HG02678 (cell line): ENCODE data around the gene DEFB132.
"Not testable (repeated sequence)": the region's sequence is repeated elsewhere in the genome, so short reads cannot be mapped to it uniquely, and the experiment has no call there.

Experiments used
- ATAC-seq: cut with Tn5 transposase; IDR thresholded peaks from one replicate; pipeline ENCODE4 v1.9.1; 2021; ENCODE audit warnings: mild to moderate bottlenecking, moderate library complexity; ENCODE audit not compliant: unreplicated experiment

The DEFB132 gene, protein sequence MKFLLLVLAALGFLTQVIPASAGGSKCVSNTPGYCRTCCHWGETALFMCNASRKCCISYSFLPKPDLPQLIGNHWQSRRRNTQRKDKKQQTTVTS

DNA sequence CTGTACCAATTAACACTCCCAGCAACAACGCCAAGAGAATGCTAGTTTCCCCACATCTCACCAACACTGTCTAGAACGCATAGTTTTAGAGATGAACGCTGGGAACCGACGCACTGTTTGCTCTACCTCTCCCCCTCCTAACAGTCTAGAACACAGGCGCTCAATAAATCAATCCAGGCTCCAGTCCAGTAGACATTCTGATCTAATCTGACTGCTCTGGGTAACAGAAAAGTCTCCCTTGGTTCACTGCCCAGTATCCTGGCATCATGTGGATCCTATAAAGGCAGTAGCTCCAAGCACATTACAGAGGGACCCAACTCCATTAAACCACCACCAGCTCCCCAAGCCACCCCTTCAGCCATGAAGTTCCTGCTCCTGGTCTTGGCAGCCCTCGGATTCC, at the start of gene DEFB132:
DEFB132 (plus strand) TSS at position 306 of the 400 bp plus-strand sequence; CDS start at position 361, 55 bp downstream.
- no peak for ATAC-seq

DNA sequence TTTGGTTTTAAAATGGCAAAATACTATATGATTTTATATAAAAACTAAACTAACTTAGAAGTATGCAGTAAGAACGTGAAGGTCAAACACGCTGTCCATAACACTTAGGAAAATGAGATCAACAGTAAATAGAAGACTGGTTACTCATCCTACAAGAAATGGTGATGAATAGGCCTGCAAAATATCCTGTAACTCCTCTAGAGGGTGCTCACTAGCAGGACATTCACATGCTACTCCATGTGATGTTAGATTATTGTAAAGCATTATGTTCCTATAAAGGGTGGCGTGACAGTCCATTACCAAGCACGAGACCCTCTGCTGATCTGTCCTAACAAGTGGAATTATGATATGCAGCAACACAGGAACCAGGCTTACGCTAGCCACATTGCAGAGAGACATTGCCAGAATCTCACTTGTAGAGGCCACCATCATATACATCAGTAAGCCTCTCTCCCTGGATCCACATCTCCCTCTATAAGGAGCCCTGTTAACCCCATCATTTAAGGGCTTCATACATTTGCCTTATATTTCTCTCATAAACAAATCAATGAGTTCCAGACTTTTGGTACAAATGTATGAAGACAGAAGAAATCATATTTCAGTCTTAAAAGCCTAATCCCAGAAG, 48.5 kb upstream of the DEFB132 start:
- ATAC-seq, result no peak

DNA sequence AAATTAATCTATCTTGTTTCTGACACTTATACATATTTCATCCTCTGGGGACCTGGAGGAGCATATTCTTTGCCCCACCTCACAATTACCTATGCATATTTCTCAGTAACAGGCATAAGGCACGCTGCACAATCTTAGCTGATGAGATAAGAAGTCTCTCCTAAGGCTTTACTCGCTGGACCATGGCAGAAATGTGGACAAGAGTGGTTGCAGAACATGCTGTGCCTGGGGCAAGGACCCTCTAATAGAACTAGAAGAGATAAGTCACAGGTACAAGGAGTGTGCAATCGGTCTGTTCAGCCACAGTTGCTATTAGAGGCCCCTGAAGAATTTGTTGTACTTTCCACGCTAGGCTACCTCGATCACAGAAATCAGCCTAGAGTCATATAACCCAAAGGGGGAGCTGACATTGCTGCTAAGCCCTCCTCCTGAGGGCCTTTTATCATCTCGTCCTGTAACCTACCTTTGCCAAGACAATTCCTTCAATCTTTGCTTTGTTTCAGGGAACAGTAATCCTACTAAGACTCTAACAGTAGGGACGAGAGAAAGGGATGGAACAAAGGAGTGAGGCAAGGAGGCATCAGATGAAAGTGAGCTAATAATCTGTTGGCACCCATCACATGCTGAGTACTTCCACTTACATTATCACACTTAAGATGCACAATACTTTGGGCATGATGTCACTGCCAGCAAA, 46.6 kb upstream of the DEFB132 start:
- ATAC-seq, result no peak

DNA sequence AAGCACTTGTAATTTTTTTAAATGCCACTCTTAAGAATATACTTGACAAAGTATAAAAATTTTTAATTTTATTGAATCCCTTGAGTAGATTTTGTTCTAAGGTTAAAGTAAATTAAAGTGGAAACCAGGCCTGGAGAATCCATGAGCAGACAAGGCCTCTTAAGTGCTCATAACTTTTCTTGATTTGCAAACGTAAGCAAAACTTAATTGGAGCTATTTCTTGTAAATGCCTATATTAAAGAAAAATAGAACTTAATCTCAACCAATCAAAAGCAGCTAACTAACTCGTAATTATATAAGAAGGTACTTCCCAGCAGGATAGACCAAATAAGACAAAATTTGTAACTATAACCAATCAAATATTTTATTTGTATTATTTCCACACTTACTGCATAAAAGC, 43.1 kb upstream of the DEFB132 start:
- ATAC-seq, result no peak

DNA sequence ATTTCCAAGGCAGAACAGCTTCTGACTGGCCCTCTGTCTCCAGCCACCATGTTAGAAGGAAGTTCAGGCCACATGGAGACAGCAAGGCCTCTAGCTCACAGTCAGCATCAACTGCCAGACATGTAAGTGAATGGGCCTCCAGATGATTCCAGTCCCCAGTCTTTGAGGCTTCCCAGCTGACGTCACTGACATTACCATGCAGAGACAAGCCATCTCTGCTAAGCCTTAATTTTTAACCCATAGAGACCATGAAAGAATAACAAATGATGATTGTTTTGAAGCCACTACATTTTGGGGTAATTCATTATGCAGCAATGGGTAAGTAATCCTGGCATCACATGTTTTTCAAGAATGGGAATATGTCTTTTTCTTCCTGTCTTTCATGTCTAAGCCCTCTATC, 41.7 kb upstream of the DEFB132 start:
- ATAC-seq, result no peak

DNA sequence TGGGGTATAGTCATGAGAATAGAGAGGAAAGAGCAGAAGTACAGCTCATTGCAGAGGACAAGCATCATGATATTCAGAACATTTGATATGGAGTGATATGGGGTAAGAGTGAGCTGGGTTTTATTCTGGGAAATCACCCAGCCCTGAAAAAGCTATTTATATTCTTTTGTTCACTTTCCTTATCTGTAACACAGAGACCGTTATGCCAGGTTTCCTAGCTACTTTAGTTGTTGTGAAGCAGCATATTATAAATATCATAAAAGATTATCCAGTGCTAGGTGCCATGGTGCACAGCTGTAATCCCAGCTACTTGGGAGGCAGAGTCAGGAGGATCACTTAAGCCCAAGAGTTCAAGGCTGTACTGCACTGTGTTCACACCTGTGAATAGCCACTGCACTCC, 40.3 kb upstream of the DEFB132 start:
- no peak for ATAC-seq

DNA sequence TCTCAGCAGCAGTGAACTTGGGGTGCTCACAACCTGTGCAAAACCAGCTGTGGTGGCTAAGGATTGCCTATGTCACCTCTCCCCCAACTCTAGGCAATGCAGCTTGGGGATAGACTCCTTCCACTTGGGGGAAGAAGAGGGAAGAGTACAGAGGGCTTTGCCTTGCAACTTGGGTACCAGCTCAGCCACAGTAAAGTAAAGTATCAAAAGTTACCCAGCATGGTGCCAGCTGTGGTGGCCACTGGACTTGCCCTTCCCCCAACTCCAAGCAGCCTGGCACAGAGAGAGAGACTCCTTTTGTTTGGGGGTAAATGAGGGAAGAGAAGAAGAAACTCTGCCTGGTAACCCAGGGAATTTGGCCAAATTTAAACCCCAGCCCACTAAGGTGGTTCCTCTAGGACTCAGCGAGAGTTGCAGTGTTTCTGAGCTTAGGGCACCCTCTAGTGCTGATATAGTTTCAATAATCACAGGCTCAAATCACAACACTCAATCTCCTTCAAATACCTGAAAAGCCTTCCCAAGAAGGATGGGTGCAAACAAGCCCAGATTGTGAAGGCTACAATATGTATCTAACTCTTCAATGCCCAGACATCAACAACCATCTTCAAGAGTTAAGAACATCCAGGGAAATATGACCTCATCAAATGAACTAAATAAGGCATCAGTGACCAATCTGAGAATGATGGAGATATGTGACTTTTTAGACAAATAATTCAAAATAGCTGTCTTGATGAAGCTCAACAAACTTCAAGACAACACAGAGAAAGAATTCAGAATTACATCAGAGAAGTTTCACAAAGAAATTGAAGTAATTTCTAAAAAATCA, 38.0 kb upstream of the DEFB132 start:
- ATAC-seq, result no peak

DNA sequence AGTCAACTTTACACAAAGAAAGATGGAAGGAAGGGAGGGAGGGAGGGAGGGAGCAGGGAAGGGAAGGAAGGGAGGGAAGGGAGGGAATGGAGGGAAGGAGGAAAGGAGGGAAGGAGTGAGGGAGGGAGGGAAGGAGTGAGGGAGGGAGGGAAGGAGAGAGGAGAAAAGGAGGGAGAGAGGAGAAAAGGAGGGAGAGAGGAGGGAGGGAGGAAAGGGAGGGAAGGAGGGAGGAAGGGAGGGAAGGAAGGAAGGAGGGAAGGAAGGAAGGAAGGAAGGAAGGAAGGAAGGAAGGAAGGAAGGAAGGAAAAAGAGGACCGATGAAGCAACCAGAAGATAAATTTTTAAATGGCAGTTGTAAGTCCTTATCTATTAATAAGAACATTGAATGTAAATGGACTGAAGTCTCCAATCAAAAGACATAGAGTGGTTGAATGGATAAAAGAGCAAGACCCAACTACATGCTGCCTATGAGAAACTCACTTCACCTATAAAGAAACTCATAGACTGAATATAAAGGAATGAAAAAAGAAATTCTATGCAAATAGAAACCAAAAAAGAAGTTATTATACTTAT, 36.2 kb upstream of the DEFB132 start:
- no peak for ATAC-seq

DNA sequence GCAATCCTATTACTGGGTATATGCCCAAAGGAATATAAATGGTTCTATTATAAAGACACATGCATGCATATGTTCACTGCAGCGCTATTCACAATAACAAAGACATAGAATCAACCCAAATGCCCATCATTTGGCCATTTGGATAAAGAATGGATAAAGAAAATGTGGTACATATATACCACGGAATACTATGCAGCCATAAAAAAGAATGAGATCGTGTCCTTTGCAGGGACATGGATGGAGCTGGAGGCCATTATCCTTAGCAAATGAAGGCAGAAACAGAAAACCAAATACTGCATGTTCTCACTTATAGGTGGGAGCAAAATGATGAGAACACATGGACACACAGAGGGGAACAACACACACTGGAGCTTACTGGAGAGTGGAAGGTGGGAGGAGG, 31.6 kb upstream of the DEFB132 start:
- ATAC-seq, result not testable (repeated sequence)

DNA sequence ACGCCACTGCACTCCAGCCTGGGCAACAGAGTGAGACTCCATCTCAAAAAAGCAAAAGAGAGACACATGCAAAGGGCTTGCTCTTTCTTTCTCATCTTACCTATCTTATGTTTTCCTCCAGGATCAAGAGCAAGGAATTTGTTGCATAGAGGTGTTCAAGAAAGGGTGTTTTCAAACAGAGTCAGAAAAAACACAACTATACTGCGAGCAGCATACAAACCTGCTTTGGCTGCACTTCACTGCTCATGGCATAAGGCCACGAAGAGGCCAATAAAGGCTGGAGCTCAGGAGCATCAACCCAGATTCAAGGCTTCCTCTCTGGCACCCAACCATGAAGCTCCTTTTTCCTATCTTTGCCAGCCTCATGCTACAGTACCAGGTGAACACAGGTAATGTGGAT, 30.6 kb upstream of the DEFB132 start, which contains the start of gene DEFB129:
DEFB129 (plus strand) TSS at position 301 of the 400 bp plus-strand sequence; CDS start at position 332, 31 bp downstream.
- ATAC-seq, result no peak

DNA sequence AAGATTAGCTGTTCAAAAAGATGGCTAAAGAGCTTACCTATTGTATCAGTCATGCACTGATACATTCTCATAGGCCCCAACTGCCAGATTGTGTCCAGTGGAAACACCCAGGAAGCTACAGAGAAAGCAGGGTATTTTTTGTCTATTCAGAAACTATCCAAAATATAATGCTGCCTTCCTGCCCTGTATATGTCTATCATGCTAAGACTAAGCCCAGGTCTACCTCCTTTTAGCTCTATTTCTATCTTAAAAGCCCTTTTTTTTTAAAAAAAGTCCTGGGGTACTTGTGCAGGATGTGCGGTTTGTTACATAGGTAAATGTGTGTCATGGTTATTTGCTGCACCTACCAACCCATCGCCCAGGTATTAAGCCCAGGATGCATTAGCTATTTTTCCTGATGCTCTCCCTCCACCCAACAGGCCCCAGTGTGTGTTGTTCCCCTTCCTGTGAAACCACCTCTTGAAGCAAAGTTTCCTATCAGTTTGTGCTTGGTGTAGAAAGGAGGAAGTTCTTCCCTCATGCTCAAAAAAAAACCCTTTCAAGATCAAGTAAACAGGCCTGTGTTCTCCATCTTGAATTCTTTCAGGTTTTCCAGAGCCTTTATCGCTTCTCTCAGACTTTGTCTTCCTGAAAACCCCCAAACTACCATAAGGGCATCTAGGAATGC, 30.0 kb upstream of the DEFB132 start:
- no peak for ATAC-seq

DNA sequence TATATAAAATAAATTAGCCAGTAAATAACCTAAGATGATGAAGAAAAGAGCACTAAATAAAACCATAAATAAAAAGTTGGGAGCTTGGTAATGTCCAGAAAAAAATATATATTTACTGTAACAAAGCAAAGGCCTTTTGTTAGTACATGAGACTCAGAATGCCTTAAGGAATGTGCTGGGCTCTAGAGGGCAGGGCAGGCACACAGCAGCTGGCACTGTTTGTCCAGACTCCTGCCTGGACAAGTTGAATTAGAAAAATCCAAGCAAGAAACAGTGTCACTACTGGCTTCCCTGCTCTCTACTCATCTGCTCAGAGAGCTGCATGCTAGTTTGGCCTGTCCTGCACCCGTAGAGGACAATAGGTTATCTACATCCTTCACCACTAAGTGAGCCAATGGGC, 21.6 kb upstream of the DEFB132 start:
- no peak for ATAC-seq

DNA sequence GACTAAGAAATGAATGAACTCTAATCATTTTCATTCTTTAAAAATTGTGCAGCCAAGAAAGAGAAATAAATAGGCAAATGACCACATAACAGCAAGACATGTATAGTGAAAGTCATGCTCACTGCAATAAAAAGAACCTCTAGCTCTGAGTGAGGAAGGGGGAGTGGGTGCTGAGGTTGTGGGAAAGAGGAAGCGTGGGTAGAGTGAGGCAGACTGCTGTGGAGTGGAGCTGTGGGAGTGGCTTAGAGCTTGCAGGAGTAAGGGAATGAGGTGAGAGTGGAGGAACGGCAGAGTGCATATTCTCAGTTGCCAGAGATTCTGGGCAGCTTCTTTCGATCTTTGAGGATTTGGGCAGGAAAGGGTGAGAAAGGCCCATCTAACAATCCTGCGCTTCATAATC, 20.0 kb upstream of the DEFB132 start:
- ATAC-seq, result no peak

DNA sequence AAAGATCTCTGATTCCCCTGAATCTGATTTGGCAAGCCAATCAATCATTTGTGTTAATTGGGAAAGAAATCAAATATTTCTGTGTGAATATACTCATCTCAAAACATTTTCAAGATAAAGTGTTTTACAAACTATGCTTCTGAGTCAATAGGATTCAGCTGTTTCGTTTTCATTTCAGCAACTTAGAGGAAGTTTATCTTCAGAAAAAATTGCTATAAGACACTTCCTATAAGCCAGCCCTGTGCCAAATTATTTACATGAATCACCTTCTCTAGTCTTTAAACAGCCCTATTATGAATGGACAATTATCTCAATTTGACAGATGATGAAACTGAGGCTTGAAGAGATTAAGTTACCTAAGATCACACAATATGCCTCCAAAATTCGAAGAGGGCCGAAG, 19.6 kb upstream of the DEFB132 start:
- ATAC-seq, result no peak

DNA sequence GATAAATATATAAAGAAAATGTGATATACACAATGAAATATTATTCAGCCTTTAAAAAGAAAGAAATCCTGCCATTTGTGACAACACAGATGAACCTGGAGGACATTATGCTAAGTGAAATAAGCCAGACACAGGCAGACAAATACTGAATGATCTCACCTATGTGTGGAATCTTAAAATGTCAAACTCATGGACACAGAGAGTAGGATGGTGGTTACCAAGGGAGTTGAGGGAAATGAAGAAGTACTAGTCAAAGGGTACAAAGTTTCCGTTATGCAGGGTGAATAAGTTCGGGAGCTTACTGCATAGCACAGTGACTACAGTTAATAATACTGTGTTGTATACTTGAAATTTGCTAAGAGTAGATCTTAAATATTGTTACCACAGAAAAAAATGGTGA, 14.6 kb upstream of the DEFB132 start:
- ATAC-seq, result no peak

DNA sequence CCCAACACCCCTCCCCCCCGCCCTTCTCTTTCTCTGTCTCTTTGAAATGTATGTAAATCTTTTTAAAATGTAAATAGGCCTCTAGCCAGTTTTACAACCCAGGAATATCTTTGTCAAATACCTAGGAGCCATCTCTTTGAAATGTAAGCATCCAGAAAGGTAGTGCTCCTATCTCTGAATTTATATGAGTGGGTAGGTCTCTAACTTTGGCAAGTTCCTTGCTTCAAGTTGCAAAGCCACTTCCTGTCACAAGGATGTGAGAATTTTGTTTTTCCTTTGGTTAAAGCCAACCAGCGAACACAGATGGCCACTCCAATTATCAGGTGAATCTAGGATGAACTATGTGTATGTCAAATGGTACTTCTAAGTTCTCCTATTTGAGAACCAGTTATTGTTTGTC, 6.2 kb upstream of the DEFB132 start:
- ATAC-seq, result no peak

DNA sequence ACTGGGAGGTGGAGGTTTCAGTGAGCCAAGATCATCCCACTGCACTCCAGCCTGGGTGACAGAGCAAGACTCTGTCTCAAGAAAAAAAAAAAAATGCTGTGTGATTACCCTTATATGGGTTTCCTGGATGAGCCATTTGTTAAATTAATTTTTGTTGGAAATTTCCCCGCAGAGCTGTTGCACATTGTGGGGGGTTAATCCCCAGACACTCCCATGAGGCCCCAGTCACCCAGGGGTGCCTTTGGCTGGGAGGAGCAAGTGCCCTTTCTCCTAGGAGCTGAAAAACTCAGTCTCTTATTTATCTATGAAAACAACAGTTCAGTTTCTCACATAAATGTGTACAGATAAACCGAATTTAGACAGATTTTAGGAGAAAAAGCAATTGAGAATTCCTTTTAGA, 4.7 kb upstream of the DEFB132 start:
- ATAC-seq, result no peak

DNA sequence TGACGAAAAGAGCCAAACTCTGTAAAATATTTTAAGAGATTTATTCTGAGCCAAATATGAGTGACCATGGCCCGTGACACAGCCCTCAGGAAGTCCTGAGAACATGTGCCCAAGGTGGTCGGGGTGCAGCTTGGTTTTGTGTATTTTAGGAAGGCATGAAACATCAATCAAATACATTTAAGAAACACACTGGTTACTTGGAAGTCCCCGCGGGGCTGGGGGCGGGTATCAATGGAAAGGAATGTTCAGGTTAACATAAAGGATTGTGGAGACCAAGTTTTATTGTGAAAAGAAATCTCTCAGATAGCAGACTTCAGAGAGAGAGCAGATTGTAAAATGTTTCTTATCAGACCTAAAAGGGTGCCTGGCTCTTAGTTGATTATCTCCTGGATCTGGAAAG, 4.1 kb upstream of the DEFB132 start:
- ATAC-seq, result not testable (repeated sequence)

DNA sequence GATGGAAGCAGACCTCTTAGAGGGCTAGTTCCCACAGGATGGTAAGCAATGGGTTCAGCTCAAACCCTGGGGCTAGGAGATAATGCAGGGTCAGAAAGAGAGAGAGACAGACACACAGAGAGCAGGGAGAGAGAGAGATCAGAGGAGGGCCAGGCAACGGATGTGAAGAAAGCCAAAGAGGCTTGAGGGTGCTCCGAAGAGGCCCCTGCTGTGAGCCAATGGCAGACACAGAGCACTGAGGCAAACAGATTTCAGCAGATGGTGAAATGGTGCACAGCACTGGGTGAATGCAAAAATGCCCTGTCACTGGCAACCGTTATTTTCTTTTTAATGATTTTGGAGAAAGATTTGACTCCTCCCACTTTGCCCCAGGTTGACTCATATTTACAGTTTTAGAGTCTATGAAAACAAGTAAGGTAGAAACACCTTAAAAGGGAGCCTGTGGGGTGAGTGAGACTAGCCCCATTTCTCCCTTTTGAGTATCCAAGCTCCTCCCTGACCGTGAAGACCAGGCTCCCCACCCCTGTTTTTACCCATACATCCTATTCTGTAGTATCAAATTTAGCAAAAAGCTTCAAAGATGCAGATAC, 840 bp downstream of the DEFB132 start:
- ATAC-seq, result no peak

DNA sequence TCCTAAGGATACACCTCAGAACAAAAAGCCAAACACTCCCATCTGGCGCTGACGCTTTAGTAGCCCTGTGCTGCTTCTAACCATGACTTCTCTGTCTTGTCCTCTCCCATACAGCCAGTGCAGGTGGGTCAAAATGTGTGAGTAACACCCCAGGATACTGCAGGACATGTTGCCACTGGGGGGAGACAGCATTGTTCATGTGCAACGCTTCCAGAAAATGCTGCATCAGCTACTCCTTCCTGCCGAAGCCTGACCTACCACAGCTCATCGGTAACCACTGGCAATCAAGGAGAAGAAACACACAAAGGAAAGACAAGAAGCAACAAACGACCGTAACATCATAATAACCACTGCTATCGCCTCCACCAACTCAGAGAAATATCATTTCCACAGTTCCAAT, 1.4 kb downstream of the DEFB132 start:
- ATAC-seq, result no peak
